ENCODE results near the gene TTC39C. TPM values are rescaled to one million over a fixed set of nuclear protein-coding genes. Genes with fewer than 3 reads are reported as not detected.

The TTC39C gene
- total RNA-seq, 1 donor from 2014 or later = 12.8 TPM

GRCh38 chr18:24014986-24015638 is 558 bp downstream of the TTC39C start:
- peak overlapping the region; percentile 65 for H3K4me3 ChIP-seq (ENCODE audit: insufficient read depth, low read depth, low read length)
- peak overlapping the region; percentile 83 for H3K9ac ChIP-seq (ENCODE audit: low read length)
- H3K4me1 ChIP-seq (ENCODE audit: insufficient read depth, low read length) = peaks cover 8% of the 10 kb centered on the region
- peak overlapping the region; percentile 65 for H3K27ac ChIP-seq (ENCODE audit: low read depth, low read length)
- H3K9me3 ChIP-seq (ENCODE audit: insufficient read depth, low read depth, low read length) = no peaks in the 10 kb centered on the region
- peaks cover 10% of the 10 kb centered on the region for H3K27me3 Mint-ChIP-seq (ENCODE audit: low read depth, unreplicated experiment)
- no peaks in the 10 kb centered on the region for H3K36me3 Mint-ChIP-seq (ENCODE audit: low read depth, unreplicated experiment)
- peaks cover 42% of the 10 kb centered on the region for H4K20me1 ChIP-seq (ENCODE audit: insufficient read depth, low read length)
- H3K27ac Mint-ChIP-seq (ENCODE audit: unreplicated experiment) = peak overlapping the region; percentile 15
- no peaks in the 10 kb centered on the region for H3K9me3 Mint-ChIP-seq (ENCODE audit: unreplicated experiment)
- no peaks in the 10 kb centered on the region for H3K36me3 ChIP-seq (ENCODE audit: insufficient read depth, low read length)
- peak overlapping the region; percentile 82 for H2AFZ ChIP-seq (ENCODE audit: low read depth, low read length)
- no peak for FAIRE-seq
- H3K4me1 Mint-ChIP-seq (ENCODE audit: low read depth, unreplicated experiment) = peaks cover 14% of the 10 kb centered on the region
- peak overlapping the region; percentile 93 for H3K4me3 Mint-ChIP-seq (ENCODE audit: unreplicated experiment)
- no peak for TF ChIP-seq CTCF (IDR thresholded peaks at IDR 0.05; ENCODE audit: insufficient read depth, low read depth, low read length)
- TF ChIP-seq EZH2 (IDR thresholded peaks at IDR 0.05; ENCODE audit: insufficient read depth, low read length) = no peak
- H3K27me3 ChIP-seq (ENCODE audit: insufficient read depth, low read length) = peaks cover 10% of the 10 kb centered on the region
- DNase-seq (ENCODE audit: low read depth) = peak; percentile 57
- H3K79me2 ChIP-seq (ENCODE audit: insufficient read depth, low read length) = peaks cover 29% of the 10 kb centered on the region
- H3K4me2 ChIP-seq (ENCODE audit: low read length) = peak overlapping the region; percentile 92

DNA sequence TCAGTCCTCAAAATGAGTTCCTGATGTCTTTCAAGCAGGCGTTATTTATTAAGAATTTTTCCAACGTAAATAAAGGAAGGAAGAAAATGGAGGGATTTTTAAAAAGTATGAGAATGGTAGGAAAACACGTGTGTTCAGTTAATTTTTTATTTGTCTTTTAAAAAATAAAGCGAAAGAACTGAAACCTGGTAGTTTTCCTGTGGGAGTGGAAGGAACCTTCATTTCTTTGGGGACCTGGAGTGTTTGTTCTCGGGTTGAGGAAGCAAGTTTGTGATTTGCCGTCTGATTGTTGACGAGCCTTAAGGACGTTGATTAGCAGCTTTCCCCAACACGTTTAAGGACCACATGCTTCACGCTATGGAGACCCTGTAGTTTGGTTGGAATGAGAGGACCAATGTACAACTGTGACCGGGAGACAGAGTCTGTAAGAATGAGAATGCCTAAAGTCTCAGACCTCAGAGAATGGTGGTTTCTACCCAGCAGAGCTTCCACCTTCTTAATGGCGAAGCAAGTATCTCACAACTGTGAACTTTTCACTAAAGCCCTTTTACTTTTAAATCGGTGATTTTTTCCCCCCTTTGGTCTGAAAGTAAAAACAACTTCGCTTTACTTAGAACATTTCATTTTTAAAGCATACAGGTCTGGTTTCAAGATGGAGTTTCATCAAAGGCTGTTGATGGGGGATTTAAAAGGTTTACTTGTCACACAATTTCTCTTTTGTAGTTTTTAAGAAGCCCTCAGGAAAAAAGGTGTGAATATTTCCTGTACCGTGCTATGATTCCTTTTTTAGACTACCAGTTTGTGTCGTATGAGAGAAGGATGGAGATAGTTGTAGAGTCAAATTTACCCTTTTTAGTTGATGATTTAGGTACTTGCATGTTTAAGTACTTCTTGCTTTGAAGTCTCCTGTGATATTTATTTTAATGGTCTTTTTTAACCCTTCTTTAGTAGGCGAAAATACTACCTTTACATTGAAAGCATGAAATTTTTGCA is 1.4 kb downstream of the TTC39C start:
- no peak for DNase-seq (ENCODE audit: low read depth)
- TF ChIP-seq EZH2 (IDR thresholded peaks at IDR 0.05; ENCODE audit: insufficient read depth, low read length) = no peak
- no peak for TF ChIP-seq CTCF (IDR thresholded peaks at IDR 0.05; ENCODE audit: insufficient read depth, low read depth, low read length)
- Histone ChIP-seq H3K4me2 (ENCODE audit: low read length) (peak overlapping the region; percentile 92), H3K4me1 (ENCODE audit: insufficient read depth, low read length) (peaks cover 8% of the 10 kb centered on the region), H3K27ac (ENCODE audit: low read depth, low read length) (no peak overlapping the region), H3K36me3 (ENCODE audit: insufficient read depth, low read length) (no peaks in the 10 kb centered on the region), H3K4me3 (ENCODE audit: insufficient read depth, low read depth, low read length) (peak overlapping the region; percentile 65), H3K9ac (ENCODE audit: low read length) (peak overlapping the region; percentile 83), H2AFZ (ENCODE audit: low read depth, low read length) (peak overlapping the region; percentile 82), H4K20me1 (ENCODE audit: insufficient read depth, low read length) (peaks cover 42% of the 10 kb centered on the region), H3K79me2 (ENCODE audit: insufficient read depth, low read length) (peaks cover 32% of the 10 kb centered on the region), H3K9me3 (ENCODE audit: insufficient read depth, low read depth, low read length) (no peaks in the 10 kb centered on the region), H3K27me3 (ENCODE audit: insufficient read depth, low read length) (peaks cover 6% of the 10 kb centered on the region)
- H3K4me1 Mint-ChIP-seq (ENCODE audit: low read depth, unreplicated experiment) = peaks cover 20% of the 10 kb centered on the region
- peaks cover 5% of the 10 kb centered on the region for H3K27me3 Mint-ChIP-seq (ENCODE audit: low read depth, unreplicated experiment)
- no peaks in the 10 kb centered on the region for H3K9me3 Mint-ChIP-seq (ENCODE audit: unreplicated experiment)
- H3K4me3 Mint-ChIP-seq (ENCODE audit: unreplicated experiment) = peak overlapping the region; percentile 93
- FAIRE-seq = peak; percentile 23
- H3K27ac Mint-ChIP-seq (ENCODE audit: unreplicated experiment) = peak overlapping the region; percentile 37
- no peaks in the 10 kb centered on the region for H3K36me3 Mint-ChIP-seq (ENCODE audit: low read depth, unreplicated experiment)

Measured in astrocyte (in vitro differentiated cells and primary cell).